HepG2 (cell line): ENCODE results near the gene SIT1. TPM values are rescaled to one million over a fixed set of nuclear protein-coding genes. Genes with fewer than 3 reads are reported as not detected.

ENCODE experiments used
- ESRRA ChIP-seq: sonication (generic); formaldehyde crosslinking; IDR thresholded peaks from 2 replicates; pipeline ENCODE4 v1.5.1; 2020; ENCODE audit warnings: mild to moderate bottlenecking, low read depth, missing genetic modification reagents
- FOXA1 ChIP-seq, 2 experiments: fragments of 450-650 bp in 1 of 2; sonication (generic) in 1 of 2; formaldehyde crosslinking in 1 of 2; IDR thresholded peaks; 2 replicates each; pipeline versions ENCODE4 v1.4.0 to v1.6.1; 2016 to 2020; ENCODE audit warnings: missing genetic modification reagents in 1 of 2
- KAT8 ChIP-seq: IDR thresholded peaks from 2 replicates; pipeline ENCODE4 v1.6.1; 2016; ENCODE audit warnings: missing genetic modification reagents, missing compliant biosample characterization
- KDM4B ChIP-seq: sonication (generic); formaldehyde crosslinking; IDR thresholded peaks from 2 replicates; pipeline ENCODE4 v1.4.0; 2020; ENCODE audit warnings: missing genetic modification reagents
- PPARG ChIP-seq: conservative IDR thresholded peaks from 2 replicates; pipeline ENCODE4 v1.6.1; 2016; ENCODE audit warnings: missing biosample characterization, missing genetic modification reagents
- SRSF9 ChIP-seq: fragments of 200-400 bp; formaldehyde crosslinking; IDR thresholded peaks from 2 replicates; pipeline ENCODE4 v1.6.1; 2018; ENCODE audit warnings: borderline replicate concordance, mild to moderate bottlenecking, low read depth, low read length; ENCODE audit not compliant: insufficient read depth, poor library complexity, severe bottlenecking
- TAF1 ChIP-seq: sonication (generic); formaldehyde crosslinking; IDR thresholded peaks from 2 replicates; pipeline ENCODE4 v1.4.0; 2020; ENCODE audit warnings: missing genetic modification reagents
- ZNF12 ChIP-seq: sonication (generic); formaldehyde crosslinking; IDR thresholded peaks from 2 replicates; pipeline ENCODE4 v1.5.0; 2020; ENCODE audit warnings: missing genetic modification reagents
- ZNF224 ChIP-seq: sonication (generic); formaldehyde crosslinking; IDR thresholded peaks from 2 replicates; pipeline ENCODE4 v1.5.0; 2020; ENCODE audit warnings: mild to moderate bottlenecking, missing genetic modification reagents
- ZNF589 ChIP-seq: sonication (generic); formaldehyde crosslinking; conservative IDR thresholded peaks from 2 replicates; pipeline ENCODE4 v1.8.0; 2022; ENCODE audit warnings: mild to moderate bottlenecking, moderate library complexity, missing genetic modification reagents
- ZNF724P ChIP-seq: sonication (generic); formaldehyde crosslinking; IDR thresholded peaks from 2 replicates; pipeline ENCODE4 v1.8.0; 2022; ENCODE audit warnings: missing genetic modification reagents, borderline replicate concordance
- ZSCAN20 ChIP-seq: sonication (generic); formaldehyde crosslinking; IDR thresholded peaks from 2 replicates; pipeline ENCODE4 v1.4.0; 2020; ENCODE audit warnings: missing genetic modification reagents, mild to moderate bottlenecking, borderline replicate concordance
- polyA plus RNA-seq, 8 experiments: library from polyadenylated mRNA; depleted of rRNA in 3 of 8; stranded (reverse) in 7 of 8; unstranded in 1 of 8; fragments of >200 nt; fragmentation: Illumina TruSeq in 4 of 8; extraction: Trizol in 4 of 8; gene quantifications; 2 replicates each; pipeline versions ENCODE4 v1.2.1 to v1.2.3, GENCODE V29; 2011 to 2016; ENCODE audit warnings: low read depth in 4 of 8, missing spikeins in 1 of 8, mixed read lengths in 1 of 8; ENCODE audit not compliant: insufficient read depth in 1 of 8
- total RNA-seq, 5 experiments: library from RNA; depleted of rRNA; stranded (reverse); fragments of >200 nt; fragmentation: Illumina TruSeq; extraction: Trizol; gene quantifications; 2 replicates each; pipeline ENCODE4 v1.2.3, GENCODE V29; 2016; ENCODE audit warnings: low read depth in 1 of 5
- TF ChIP-seq, protein P1 (sequence below): IDR thresholded peaks from 2 replicates; pipeline ENCODE4 v1.4.0; 2020; ENCODE audit warnings: mild to moderate bottlenecking, missing genetic modification reagents
- TF ChIP-seq, protein P2 (sequence below): sonication (generic); formaldehyde crosslinking; IDR thresholded peaks from 2 replicates; pipeline ENCODE4 v1.4.0; 2020; ENCODE audit warnings: missing genetic modification reagents; ENCODE audit errors: not compliant biosample characterization
- TF ChIP-seq, protein P3 (sequence below): sonication (generic); formaldehyde crosslinking; IDR thresholded peaks from 2 replicates; pipeline ENCODE4 v1.4.0; 2020; ENCODE audit warnings: mild to moderate bottlenecking, low read depth, missing genetic modification reagents
- TF ChIP-seq, protein P4 (sequence below): sonication (generic); formaldehyde crosslinking; IDR thresholded peaks from 2 replicates; pipeline ENCODE4 v1.4.0; 2020; ENCODE audit warnings: missing genetic modification reagents, borderline replicate concordance
- TF ChIP-seq, protein P5 (sequence below): IDR thresholded peaks from 2 replicates; pipeline ENCODE4 v1.6.1; 2016
- TF ChIP-seq, protein P6 (sequence below): IDR thresholded peaks from 2 replicates; pipeline ENCODE4 v1.6.1; 2012; ENCODE audit warnings: inconsistent platforms
- TF ChIP-seq, protein P7 (sequence below): sonication (generic); formaldehyde crosslinking; IDR thresholded peaks from 2 replicates; pipeline ENCODE4 v1.5.1; 2020; ENCODE audit warnings: missing genetic modification reagents, mild to moderate bottlenecking, borderline replicate concordance

The SIT1 gene
- total and polyA plus RNA-seq, 2 of the 13 experiments (the other 11 are each of a cell fraction or from before 2014, with no cell fraction given), result 0.09 to 6.7 TPM

DNA sequence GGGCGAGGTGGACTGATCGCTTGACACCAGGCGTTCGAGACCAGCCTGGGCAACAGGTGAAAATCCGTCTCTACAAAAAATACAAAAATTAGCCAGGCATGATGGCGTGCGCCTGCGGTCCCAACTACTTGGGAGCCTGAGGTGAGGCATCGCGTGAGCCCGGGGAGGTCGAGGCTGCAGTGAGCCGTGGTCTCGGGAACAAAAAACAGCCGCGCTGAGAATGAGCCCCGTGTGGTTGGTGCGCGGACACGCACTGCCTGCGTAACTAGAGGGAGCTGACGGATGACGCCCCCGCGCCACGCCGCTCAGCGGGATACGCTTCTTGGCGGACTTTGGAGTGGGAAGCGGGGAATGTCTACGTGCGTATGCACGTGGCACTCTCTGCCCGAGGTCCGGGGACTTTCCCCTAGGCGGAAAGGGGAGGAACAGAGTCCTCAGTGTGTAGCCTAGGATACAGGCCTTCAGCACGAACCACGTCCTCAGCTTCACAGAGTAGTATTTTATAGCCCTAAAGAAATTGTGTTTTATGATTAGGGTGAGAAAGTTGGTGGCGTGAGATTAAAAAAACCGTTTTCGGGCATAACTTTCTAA is 6.9 kb upstream of the SIT1 start, which contains the start of gene RMRP (continued):
- TF ChIP-seq, protein P1, sequence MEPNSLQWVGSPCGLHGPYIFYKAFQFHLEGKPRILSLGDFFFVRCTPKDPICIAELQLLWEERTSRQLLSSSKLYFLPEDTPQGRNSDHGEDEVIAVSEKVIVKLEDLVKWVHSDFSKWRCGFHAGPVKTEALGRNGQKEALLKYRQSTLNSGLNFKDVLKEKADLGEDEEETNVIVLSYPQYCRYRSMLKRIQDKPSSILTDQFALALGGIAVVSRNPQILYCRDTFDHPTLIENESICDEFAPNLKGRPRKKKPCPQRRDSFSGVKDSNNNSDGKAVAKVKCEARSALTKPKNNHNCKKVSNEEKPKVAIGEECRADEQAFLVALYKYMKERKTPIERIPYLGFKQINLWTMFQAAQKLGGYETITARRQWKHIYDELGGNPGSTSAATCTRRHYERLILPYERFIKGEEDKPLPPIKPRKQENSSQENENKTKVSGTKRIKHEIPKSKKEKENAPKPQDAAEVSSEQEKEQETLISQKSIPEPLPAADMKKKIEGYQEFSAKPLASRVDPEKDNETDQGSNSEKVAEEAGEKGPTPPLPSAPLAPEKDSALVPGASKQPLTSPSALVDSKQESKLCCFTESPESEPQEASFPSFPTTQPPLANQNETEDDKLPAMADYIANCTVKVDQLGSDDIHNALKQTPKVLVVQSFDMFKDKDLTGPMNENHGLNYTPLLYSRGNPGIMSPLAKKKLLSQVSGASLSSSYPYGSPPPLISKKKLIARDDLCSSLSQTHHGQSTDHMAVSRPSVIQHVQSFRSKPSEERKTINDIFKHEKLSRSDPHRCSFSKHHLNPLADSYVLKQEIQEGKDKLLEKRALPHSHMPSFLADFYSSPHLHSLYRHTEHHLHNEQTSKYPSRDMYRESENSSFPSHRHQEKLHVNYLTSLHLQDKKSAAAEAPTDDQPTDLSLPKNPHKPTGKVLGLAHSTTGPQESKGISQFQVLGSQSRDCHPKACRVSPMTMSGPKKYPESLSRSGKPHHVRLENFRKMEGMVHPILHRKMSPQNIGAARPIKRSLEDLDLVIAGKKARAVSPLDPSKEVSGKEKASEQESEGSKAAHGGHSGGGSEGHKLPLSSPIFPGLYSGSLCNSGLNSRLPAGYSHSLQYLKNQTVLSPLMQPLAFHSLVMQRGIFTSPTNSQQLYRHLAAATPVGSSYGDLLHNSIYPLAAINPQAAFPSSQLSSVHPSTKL (CRISPR knock-in tag), result peak; percentile 90
- no peak for TF ChIP-seq FOXA1 (IDR thresholded peaks at IDR 0.05)
- peak; percentile 47; the same call in 1 of the 2 replicates for TF ChIP-seq FOXA1 (CRISPR knock-in tag; IDR thresholded peaks at IDR 0.05)
- TF ChIP-seq SRSF9, result no peak
- TF ChIP-seq, protein P2, sequence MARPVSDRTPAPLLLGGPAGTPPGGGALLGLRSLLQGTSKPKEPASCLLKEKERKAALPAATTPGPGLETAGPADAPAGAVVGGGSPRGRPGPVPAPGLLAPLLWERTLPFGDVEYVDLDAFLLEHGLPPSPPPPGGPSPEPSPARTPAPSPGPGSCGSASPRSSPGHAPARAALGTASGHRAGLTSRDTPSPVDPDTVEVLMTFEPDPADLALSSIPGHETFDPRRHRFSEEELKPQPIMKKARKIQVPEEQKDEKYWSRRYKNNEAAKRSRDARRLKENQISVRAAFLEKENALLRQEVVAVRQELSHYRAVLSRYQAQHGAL (CRISPR knock-in tag), result peak; percentile 96
- TF ChIP-seq, protein P3, sequence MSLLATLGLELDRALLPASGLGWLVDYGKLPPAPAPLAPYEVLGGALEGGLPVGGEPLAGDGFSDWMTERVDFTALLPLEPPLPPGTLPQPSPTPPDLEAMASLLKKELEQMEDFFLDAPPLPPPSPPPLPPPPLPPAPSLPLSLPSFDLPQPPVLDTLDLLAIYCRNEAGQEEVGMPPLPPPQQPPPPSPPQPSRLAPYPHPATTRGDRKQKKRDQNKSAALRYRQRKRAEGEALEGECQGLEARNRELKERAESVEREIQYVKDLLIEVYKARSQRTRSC (CRISPR knock-in tag), result no peak
- 0 out of 2 replicates have a peak, but pooled peaks have one; percentile 4 for TF ChIP-seq ZNF12 (CRISPR knock-in tag)
- peak; percentile 82 for TF ChIP-seq KAT8
- peak; percentile 97 for TF ChIP-seq ZNF589
- TF ChIP-seq, protein P4, sequence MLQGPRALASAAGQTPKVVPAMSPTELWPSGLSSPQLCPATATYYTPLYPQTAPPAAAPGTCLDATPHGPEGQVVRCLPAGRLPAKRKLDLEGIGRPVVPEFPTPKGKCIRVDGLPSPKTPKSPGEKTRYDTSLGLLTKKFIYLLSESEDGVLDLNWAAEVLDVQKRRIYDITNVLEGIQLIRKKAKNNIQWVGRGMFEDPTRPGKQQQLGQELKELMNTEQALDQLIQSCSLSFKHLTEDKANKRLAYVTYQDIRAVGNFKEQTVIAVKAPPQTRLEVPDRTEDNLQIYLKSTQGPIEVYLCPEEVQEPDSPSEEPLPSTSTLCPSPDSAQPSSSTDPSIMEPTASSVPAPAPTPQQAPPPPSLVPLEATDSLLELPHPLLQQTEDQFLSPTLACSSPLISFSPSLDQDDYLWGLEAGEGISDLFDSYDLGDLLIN (CRISPR knock-in tag), result peak; percentile 99; the same call in 1 of the 2 replicates
- TF ChIP-seq, protein P5, sequence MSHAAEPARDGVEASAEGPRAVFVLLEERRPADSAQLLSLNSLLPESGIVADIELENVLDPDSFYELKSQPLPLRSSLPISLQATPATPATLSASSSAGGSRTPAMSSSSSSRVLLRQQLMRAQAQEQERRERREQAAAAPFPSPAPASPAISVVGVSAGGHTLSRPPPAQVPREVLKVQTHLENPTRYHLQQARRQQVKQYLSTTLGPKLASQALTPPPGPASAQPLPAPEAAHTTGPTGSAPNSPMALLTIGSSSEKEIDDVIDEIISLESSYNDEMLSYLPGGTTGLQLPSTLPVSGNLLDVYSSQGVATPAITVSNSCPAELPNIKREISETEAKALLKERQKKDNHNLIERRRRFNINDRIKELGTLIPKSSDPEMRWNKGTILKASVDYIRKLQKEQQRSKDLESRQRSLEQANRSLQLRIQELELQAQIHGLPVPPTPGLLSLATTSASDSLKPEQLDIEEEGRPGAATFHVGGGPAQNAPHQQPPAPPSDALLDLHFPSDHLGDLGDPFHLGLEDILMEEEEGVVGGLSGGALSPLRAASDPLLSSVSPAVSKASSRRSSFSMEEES (CRISPR knock-in tag), result peak; percentile 97
- peak; percentile 93 for TF ChIP-seq ZSCAN20
- TF ChIP-seq, protein P6, sequence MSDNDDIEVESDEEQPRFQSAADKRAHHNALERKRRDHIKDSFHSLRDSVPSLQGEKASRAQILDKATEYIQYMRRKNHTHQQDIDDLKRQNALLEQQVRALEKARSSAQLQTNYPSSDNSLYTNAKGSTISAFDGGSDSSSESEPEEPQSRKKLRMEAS, result peak; percentile 99
- 0 out of 2 replicates have a peak, but pooled peaks have one; percentile 22 for TF ChIP-seq ZNF224 (CRISPR knock-in tag)
- TF ChIP-seq ZNF724P (CRISPR knock-in tag), result peak; percentile 92
- peak; percentile 51 for TF ChIP-seq TAF1 (CRISPR knock-in tag)
- peak; percentile 92 for TF ChIP-seq KDM4B (CRISPR knock-in tag)
- TF ChIP-seq ESRRA (CRISPR knock-in tag), result peak; percentile 87
- TF ChIP-seq, protein P7, sequence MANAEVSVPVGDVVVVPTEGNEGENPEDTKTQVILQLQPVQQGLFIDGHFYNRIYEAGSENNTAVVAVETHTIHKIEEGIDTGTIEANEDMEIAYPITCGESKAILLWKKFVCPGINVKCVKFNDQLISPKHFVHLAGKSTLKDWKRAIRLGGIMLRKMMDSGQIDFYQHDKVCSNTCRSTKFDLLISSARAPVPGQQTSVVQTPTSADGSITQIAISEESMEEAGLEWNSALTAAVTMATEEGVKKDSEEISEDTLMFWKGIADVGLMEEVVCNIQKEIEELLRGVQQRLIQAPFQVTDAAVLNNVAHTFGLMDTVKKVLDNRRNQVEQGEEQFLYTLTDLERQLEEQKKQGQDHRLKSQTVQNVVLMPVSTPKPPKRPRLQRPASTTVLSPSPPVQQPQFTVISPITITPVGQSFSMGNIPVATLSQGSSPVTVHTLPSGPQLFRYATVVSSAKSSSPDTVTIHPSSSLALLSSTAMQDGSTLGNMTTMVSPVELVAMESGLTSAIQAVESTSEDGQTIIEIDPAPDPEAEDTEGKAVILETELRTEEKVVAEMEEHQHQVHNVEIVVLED (CRISPR knock-in tag), result peak; percentile 97
- peak; percentile 83 for TF ChIP-seq PPARG (CRISPR knock-in tag)
